NCI-H345 treated with DMSO at 0.1 percent for 48 hours (cell line): Measurements from ENCODE around the gene SH3PXD2A.

Source experiments
- DNase-seq: peaks from one replicate; lab custom pipeline; 2025; ENCODE audit not compliant: unreplicated experiment; lab: John Stamatoyannopoulos, UW

Gene SH3PXD2A

DNA sequence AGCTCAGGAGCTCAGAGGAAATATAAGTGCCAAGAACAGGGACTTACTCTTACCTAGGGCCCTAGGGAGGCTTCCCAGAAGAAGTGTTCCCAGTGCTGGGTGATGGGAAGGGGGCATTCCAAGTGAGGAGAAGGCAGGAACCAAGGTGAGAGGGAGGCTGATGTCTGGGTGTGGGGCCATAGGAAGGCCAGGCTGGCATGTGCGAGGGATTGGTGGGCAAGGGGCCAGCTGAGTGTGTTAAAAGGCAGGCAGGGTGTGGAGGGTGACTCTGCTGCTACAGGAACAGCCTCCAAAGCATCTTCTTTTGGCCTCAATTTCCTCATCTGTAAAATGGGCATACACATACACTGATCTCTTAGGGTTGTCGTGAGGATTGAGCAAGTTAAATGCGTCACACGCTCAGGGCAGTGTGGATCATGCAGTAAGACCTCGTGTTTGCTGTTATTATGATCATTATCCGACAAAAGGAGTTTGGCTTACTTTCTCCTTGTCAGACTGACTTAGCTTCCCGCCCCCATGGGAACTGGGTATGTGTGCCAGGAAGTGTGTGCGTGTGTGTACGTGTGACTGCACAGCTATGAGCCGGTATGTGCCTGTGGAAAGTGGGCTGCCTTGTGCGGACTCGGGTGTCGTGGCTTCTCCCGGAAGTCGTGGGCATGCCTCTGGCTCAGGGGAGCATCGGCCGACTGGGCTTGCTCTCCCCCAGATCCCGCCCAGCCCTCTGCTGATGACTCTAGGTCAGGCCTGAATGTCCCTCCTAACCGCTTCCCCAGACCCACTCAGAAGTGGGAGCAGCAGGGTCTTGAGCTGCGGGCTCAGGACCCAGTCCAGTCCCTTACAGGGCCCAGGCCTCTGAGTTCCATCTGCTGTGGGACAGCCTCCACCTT is 302.3 kb downstream of the SH3PXD2A start:
- no peak for DNase-seq

DNA sequence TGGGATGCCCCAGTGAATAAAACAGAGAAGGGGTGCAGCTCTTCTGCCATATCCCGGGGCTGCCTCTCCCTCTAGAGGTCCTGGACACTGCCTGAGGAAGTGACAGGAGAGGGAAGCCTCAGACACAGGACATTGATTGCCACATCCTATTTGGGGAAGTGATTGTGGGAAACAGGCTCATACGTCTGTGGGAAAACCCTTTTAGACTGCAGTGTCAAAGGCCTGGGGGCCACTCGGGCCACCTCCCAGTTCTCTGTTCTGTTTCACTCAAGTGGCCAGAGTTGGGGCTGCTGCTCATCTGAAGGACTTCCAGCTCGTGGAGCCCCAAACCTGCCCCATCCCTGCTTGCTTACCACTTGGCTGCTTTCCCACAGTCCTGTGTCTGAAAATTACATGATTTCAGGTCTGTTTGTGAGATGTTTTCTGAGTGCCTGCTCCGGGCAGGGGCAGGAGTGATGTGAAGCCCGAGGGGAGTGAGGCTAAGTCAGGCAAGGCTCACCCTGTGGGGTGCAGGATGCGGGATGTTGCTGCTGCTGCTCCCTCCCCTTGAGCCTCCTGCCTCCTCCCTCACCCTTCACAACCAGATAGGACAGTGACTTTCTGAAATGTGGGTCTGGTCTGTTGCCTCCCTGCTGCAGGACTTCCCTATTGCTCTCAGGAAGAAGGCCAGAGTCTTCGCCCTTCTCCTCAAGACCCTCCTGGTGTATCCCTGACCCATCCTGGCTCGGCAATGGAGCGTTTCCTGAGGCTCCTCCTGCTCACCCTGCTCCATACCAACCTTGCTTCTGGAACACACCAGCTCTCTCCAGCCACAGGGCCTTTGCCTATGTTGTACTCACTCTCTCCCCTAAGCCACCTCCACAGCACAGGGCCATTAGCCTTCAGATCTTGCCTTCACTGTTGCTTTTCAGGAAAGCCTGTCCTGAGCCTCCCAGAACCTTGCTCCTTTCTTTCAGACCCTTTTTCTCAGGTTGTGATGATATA is 303.5 kb downstream of the SH3PXD2A start:
- no peak for DNase-seq

DNA sequence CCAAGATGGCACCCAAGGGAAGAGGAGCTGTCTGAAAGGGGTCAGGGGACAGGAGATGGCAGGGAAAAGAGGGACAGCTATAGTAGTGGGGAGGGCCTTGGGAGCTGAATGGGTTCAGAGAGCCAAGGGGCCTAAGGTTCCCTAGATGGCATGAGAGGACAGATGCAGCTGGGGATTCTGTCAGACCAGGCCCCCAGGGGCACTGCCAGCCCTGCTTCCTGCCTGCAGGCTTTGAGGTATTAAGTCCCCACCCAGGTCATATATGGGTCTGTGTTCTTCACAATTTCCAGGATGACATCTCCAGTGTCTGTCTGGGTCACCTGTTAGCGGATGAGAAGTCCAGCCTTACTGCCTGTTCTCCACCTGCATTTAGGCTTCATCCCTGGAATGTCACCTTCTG is 305.1 kb downstream of the SH3PXD2A start:
- no peak for DNase-seq

DNA sequence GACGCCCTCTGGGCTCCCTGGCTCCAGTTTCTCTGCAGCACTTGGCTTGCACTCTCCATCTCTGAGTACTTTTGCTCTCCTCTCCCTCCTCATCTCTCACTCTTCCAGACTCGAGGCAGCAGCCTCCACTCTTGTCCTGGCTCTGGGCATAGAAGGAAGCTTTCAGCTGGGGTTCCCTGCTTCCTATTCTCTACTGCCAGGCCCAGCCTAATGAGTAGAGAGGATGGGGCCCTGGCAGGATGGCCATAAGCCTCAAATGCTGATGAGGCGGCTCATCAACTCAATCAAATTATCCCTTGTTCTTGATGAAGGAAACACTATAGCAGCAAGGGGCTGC is 306.1 kb downstream of the SH3PXD2A start:
- DNase-seq, result no peak

DNA sequence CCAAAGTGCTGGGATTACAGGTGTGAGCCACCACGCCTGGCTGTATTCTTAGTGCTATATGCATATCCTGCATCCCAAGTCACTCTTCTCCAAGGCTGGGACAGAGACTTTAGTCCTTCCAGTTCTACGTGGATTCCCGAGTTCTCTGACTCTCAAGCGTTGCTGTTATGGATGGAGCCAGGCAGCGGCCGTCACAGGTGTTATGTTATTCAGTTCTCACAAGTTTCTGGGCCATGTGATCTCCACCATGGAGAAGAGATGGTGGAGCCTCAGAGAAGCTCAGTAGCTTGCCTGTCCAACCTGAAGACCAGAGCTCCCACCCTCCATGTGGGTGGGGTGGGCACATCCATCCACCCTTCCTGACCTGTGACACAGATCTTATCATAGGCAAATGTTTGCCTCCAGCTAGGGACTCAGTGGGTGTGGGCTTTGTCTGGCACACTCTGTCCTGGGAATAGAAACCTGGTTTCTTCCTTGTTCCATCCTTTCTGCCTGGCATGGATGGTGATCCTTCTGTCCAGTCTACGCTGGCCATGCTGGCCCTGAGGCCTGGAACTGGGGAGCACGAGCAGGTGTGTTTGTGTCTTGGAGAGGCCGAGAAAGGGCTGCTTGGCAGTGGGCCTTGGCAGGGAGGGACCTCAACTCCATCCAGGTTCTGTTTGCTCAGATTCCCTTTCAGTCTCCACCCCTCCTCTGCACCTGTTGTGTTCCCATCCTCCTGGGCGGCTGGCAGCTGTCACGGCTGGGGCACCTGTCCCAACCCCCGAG is 306.6 kb downstream of the SH3PXD2A start:
- DNase-seq, result peak; percentile 72

DNA sequence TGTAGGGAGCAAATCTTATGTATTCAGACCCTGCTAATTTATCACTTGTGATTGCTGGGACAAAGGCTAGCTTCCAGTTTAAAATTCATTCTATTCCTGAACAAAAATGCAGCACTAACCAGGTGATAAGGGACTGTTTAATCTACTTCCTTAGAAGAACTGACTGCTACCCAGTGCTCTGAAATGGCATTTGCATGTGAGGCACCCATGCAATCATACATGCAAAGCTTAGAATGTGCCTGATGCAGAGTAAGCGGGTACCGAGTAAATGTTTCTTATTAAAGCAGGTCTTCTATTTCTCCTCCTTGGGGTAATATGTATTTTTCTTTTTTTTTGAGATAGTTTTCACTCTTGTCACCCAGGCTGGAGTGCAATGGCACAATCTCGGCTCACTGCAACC is 307.4 kb downstream of the SH3PXD2A start:
- no peak for DNase-seq

DNA sequence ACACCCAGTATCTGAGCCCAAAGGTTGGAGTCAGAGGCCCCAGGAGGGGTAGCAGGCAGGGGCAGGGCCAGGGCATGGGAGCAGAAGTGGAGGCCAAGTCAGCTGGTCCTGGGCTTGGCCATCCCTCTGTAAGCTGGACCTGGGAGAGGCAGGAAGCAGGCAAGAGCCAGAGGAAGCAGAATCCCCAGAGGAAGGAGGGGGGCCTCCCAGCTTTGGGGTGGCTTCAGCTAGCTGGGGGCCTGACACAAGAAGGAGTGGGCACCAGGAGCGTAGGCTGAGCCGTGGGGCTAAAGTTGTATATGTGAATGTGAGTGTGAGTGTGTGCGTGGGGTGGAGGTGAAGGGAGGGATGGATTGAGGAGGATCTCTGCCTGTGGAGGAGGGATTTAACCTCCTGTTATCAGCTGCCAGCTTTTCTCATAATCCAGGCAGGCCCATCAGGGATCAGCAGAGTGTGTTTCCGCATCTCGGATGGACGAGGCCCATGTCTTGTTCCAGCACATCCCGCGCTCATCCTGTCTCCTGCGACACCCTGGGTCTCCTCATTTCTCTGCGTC is 307.9 kb downstream of the SH3PXD2A start:
- no peak for DNase-seq

DNA sequence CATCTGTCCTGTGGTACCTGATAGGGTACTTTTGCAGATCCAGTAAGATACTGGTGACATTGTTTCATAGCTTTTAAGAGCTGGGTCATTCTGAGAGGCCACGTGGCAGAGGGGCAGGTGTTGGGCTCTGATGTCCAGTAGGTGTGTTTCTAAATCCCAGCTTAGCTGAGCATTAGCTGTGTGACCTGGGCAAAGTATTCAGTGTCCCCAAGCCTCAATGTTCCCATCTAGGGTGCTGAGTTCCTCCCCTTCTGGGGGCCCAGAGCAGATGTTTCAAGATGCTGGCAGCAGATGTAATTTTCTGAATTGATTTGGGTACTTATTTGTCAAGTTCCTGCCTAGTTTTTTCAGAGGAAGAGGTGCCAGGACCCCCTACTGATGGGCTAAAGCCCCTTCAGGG is 309.0 kb downstream of the SH3PXD2A start:
- no peak for DNase-seq

DNA sequence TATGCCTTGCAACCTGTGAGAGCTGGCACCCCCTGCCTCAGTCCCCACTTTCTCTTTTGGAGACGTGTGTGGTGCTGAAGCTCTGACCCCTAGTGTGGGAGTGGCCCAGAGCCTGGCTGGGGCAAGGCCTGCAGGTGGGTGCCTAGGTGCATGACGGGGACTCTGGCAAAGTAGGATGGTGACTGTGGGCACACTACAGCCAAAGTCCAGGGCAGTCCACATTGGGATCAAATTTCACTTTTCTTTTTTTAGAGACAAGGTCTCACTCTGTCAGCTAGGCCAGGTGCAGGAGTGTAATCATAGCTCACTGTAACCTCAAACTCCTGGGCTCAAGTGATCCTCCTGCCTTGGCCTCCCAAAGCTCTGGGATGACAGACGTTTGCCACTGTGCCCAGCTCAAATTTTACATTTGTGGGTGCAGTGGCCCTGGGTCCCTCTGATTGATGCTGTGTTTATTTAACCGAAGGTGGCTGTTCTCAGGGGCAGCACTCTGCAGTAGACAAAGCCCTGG is 309.6 kb downstream of the SH3PXD2A start:
- no peak for DNase-seq

DNA sequence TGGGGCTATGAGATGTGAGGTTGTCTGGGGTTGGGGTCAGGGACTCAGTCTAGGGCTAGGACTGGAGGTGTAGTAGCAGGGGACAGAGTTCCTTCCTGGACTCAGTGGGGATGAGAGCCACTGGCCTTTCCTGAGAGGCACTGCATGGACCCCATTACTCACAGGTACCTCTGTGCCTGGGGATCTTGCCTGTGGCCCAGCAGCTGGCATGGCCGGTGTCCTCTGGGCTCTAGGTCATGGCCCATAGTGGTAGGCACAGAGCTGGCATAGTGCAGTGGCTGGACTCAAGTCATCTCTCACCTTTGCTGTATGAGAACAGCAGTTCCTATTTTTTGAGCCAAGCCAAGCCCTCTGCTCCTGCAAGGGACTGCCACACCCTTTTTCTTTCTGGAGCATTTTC is 310.0 kb downstream of the SH3PXD2A start:
- DNase-seq, result no peak

DNA sequence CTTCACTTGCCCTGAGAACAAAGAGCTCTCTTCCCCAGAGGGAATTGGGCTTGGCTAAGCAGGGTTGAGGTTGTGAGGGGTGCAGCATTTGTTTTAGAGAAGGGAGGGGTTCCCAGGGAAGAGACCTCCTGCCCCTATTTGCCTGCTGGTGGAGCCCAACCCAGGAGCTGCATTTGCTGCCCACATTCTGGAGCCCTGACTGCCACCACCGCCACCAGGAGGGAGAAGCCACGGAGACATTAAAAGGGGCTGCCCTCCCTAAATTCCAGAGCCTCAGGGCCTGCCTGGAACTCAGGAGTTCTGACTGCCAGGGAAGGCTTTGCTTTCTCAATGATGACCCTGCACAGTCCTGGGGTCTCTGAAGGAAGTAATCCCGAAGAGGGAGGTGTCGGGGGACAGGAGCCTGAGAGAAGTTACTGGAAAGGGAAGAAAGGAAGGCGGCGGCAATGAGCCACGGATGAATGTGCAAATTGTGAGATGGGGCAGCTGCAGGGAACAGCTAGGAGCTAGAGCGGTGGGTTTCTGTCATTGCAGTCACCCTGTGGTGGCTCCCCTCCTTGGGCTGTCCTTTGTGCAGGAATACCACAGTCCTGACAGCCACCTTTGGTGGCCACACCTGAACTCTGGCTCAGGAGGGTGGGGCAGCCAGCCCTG is 310.6 kb downstream of the SH3PXD2A start:
- DNase-seq, result no peak
